HCEC 1CT (cell line): ENCODE data around the gene ZMIZ1.
"Not testable (repeated sequence)": the region's sequence is repeated elsewhere in the genome, so short reads cannot be mapped to it uniquely, and the experiment has no call there.

Source experiments
- DNase-seq: peaks from one replicate; pipeline ENCODE4 v3.0.0-alpha.2; 2017

The ZMIZ1 gene

GRCh38 chr10:79332610-79333315, 264.0 kb downstream of the ZMIZ1 start:
- DNase-seq = not testable (repeated sequence)

DNA sequence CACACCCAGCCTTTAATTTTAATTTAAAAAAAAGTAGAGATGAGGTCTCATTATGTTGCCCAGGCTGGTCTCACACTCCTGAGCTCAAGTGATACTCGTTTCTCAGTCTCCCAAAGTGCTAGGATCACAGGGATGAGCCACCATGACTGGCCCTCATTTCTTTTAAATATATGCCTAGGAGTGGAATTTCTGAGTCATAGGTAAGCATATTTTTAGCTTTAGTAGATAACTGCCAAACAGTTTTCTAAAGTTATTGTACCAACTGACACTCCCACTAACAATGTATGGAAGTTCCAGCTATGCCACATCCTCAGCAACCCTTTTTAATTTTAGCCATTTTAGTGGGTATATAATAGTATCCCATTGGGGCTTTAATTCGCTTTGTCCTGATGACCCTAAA, 264.7 kb downstream of the ZMIZ1 start:
- DNase-seq = peak; percentile 90

- DNase-seq = no peak
Measured at GRCh38 chr10:79334573-79334972, 265.8 kb downstream of the ZMIZ1 start.

- DNase-seq = no peak
Measured at GRCh38 chr10:79335094-79335469, 266.3 kb downstream of the ZMIZ1 start.

DNA sequence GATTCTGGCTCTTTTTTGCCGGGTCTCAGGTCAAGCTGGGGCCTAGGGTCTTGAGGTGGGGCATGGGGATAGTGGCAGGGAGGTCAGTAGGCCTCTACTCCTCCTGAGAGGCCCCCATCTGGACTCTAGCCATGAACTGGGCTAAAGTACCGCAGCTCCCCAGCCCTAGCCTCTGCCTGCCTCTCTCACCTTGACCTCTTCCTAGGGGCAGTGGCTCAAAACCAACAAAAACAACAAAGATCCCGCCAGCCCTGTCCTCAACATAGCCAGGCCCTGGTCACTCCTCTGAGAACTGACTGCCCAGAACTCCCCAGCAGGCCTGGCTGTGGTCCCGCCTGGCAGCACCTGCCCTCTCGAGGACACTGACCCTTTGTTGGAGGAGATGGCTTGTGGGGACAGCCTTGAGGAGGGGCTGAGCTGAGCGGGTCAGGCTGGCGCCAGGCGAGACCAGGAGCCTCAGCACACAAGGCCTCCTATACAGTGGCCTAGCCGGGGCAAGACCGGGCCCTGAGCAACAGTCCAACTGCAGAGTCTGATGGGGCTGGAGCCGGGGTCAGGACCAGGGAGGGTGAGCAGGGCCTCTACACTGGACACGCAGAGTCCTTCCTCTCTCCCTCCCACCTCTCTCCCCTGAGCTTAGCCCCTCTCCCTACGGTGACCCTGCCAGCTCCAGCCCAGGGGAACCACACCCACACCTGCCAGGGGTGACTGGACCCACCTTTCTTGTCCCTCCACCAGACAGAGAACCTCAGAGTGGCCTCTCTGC, 266.9 kb downstream of the ZMIZ1 start:
- DNase-seq = no peak

DNA sequence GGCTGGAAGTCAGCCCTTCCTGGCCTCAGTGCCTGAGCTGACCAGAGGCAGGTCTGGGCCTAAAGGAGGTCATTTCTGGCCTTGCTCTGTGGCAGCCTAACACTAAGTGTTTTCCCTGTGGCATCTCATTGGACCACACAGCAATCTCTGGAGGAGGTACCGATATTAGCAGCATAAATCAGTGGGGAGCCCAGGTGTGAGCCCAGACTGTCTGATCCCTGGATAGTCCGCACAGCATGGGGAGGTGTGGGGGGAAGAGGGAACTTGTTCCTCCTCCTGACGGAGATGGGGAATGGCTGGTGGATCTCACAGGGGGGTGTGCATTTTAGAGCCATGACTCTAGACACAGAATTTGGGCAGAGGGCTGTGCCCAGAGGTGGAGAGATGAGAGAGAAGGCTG, 267.5 kb downstream of the ZMIZ1 start:
- DNase-seq = no peak

DNA sequence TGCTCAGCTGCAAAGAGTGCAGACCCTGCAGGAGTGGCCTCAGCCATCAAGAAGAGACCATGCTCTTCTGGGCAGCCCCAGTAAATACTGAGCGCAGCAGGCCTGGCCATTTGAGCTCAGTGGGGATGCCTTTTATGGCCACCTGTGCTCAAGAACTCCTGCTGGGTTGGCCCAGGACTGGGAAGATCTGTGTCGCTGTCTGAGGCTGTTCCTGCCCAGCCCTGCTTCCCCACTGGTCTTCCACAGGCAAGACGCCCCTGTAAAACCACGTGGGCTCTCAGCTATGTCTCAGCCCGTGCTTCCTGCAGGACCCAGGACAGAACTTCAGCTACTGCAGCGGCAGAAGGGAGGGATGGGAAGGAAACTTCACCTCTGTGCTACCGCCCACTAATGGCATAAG, 268.0 kb downstream of the ZMIZ1 start:
- no peak for DNase-seq

GRCh38 chr10:79337783-79338469, 269.2 kb downstream of the ZMIZ1 start:
- not testable (repeated sequence) for DNase-seq

- DNase-seq = no peak
Measured at GRCh38 chr10:79339266-79339665, 270.5 kb downstream of the ZMIZ1 start.

DNA sequence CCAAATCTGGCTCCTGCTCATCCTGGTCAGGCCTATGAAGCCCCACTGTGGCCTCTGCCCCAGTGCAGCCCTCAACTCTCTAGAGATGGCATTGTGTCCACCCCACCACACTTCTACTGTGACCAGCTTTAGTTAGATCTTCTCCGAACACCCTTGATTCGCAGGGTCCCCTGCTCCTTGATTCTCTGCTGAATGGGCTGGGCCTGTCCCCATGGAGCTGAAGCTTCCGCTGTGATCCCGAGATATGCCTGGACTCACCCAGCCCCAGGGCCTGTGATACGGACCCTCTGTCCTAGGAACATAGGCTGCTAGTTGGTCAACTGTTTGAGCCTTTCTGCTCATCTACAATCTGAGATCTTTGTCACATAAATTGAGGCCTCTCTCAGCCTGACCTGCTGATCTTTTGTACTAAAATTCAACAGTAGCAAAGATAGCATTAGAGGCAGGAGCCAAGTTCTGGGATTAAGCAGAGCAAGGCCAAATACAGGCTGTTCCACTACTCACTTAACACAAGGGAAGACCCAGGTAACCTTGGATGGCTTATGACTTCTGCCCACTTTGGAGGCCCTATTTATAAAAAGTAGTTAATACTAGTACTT, 272.0 kb downstream of the ZMIZ1 start:
- DNase-seq = no peak

DNA sequence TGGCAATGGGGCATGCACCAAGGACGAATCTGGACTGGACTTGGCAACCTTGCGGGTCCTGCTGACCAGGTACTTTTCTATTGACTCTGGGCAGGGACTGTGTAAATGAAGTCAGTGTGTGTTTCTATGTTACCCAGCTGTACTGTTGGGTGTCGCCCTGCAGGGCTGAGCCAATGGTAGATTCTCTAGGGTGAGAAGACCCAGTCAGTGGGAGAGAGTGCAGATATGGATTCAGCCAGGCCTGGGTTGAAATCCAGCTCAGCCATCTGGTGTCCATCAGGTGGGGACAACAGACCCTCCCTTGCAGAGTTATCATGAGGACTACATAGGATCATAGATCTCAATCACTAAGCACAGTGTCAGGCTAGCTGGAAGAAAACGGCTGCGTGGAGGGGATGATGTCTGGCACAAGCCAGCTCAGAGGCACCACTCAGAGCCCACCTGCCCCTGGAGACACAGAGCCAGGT, 273.6 kb downstream of the ZMIZ1 start:
- no peak for DNase-seq

DNA sequence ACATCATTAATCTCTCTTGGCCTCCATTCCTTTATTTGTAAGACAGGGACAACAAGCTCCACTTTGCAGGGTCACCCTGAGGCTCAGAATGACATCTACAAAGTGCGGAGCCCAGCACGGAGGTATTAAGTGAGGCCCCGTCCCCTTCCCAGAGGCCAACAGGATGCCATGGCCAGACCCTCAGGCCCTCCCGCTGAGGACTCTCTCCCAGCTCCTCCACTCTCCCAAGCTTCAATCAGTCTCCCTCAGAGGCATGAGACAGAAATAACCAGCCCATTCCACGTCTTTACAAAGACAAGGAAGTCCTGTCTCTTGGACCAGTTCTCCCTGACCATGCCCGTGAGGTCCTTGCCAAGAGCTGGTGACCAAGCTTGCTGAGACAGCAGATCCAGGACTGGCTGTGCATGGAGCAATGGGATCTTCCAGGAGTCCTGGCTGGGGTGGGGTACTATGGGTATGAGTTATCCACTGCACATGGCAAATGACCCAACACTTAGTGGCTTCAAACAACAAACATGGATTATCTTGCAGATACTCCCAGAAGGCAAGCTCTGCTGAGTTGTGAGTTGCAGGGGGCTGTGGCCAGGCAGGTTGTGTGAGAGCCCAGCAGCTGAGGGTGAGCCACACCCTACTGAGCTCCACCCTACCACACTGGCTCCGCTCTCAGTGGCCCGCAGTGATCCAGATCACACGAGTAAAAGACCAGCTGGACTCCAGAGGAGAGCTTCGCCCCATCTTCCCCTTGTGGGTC, 274.2 kb downstream of the ZMIZ1 start:
- DNase-seq = no peak

- DNase-seq = no peak
Measured at GRCh38 chr10:79344502-79345195, 275.9 kb downstream of the ZMIZ1 start.

- DNase-seq = no peak
Measured at GRCh38 chr10:79345241-79346011, 276.7 kb downstream of the ZMIZ1 start.

DNA sequence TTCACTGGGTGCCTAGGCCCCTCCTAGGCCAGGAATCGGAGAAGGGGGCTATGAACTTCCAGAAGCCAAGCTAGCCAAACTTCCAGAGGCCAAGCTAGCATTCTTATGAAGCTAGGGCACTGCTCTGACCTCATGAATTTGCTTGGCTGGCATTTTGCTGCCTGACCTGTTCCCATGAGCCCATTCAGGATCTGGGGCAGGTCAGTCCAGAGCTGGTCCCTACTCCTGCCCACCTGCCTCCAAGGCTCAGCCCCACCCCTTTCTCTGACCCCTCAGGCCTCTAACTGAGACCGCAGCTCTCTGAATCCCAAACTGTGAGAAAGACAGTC, 277.2 kb downstream of the ZMIZ1 start:
- DNase-seq = no peak

GRCh38 chr10:79346388-79347225, 277.8 kb downstream of the ZMIZ1 start:
- no peak for DNase-seq

DNA sequence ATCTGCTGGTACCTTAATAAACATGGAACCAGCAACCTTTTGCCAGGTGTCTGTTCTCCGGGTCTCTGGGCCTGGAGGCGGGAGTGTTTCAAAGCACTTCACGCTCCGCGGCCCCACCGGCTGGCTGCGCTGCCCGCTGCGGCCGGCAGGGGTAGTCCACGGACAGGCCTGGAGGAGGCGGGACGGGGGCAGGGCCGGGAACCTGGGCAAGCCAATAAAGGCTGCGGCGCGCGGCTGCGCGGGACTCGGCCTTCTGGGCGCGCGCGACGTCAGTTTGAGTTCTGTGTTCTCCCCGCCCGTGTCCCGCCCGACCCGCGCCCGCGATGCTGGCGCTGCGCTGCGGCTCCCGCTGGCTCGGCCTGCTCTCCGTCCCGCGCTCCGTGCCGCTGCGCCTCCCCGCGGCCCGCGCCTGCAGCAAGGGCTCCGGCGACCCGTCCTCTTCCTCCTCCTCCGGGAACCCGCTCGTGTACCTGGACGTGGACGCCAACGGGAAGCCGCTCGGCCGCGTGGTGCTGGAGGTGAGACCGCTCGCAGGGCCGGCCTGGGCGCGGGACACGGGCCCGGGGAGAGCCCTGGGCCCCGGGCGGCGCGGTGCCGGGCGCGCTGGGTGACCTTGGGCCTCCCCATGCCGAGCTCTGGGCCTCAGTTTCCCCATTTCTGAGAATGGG, 278.6 kb downstream of the ZMIZ1 start, which contains the start of gene PPIF:
PPIF (plus strand) TSS at position 244 of the 668 bp plus-strand sequence; CDS start at position 324, 80 bp downstream.
- DNase-seq = peak; percentile 88

- peak; percentile 63 for DNase-seq
Measured at GRCh38 chr10:79347894-79348639, 279.3 kb downstream of the ZMIZ1 start.

DNA sequence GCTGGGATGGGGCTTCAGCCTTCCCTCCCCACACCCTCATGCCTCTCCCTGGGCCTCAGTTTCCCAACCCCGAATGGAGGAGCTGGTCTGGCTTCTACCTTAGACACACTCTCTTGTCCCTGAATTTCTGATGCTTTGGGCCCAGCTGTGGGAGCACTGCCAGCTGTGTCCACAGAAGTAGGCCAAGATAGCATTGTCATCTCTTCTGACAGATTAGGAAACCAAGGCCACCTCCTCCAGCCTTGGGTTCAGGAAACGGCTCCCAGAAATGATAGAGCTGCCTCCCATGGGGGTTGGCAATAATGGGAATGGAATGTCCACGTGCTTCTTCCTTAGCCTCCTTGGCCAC, 279.8 kb downstream of the ZMIZ1 start:
- no peak for DNase-seq
